ENCODE measurements around the gene APBA2. TPM values are rescaled to one million over a fixed set of nuclear protein-coding genes. Genes with fewer than 3 reads are reported as not detected.

APBA2 gene
- total RNA-seq, 4 donors from 2014 or later, result 7.7 to 14.4 (median 11.6) TPM

DNA sequence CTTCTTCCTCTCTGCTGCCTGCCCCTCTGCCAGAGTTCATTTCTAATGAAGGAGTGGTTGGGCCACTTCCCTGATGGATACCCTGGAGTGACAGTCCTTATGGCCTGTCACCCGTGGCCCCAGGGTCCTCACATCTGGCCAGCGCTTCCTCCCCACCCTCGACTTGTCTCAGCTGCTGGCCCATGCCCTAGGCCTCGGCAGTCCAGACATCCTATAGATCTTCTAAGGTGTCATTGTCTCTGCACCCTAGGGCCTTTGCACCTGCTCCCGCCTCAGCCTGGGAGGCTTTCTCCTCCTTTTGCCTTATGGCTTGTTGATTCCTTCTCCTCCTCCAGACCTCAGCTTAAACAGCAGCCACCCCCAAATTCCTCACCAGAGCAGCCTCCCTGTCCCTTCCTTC, 202.9 kb downstream of the APBA2 start:
- Histone ChIP-seq H3K27ac (no peak overlapping the region), H3K4me3 (replicated peaks in 1 of 3) (no peak overlapping the region), H3K4me1 (no peaks in the 10 kb centered on the region), H3K36me3 (no peaks in the 10 kb centered on the region), H3K27me3 (no peaks in the 10 kb centered on the region), H3K9me3 (no peaks in the 10 kb centered on the region)
- WGBS, 2 donors, result 93 to 94% methylated on average over 5 of the region's 5 CpGs
- intact Hi-C loops (cut with DNase I), result no loop called here
- DNase-seq, result no peak
- no peak for TF ChIP-seq POLR2A (IDR thresholded peaks at IDR 0.05)
- TF ChIP-seq, protein P1, sequence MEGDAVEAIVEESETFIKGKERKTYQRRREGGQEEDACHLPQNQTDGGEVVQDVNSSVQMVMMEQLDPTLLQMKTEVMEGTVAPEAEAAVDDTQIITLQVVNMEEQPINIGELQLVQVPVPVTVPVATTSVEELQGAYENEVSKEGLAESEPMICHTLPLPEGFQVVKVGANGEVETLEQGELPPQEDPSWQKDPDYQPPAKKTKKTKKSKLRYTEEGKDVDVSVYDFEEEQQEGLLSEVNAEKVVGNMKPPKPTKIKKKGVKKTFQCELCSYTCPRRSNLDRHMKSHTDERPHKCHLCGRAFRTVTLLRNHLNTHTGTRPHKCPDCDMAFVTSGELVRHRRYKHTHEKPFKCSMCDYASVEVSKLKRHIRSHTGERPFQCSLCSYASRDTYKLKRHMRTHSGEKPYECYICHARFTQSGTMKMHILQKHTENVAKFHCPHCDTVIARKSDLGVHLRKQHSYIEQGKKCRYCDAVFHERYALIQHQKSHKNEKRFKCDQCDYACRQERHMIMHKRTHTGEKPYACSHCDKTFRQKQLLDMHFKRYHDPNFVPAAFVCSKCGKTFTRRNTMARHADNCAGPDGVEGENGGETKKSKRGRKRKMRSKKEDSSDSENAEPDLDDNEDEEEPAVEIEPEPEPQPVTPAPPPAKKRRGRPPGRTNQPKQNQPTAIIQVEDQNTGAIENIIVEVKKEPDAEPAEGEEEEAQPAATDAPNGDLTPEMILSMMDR (IDR thresholded peaks at IDR 0.05), result no peak

DNA sequence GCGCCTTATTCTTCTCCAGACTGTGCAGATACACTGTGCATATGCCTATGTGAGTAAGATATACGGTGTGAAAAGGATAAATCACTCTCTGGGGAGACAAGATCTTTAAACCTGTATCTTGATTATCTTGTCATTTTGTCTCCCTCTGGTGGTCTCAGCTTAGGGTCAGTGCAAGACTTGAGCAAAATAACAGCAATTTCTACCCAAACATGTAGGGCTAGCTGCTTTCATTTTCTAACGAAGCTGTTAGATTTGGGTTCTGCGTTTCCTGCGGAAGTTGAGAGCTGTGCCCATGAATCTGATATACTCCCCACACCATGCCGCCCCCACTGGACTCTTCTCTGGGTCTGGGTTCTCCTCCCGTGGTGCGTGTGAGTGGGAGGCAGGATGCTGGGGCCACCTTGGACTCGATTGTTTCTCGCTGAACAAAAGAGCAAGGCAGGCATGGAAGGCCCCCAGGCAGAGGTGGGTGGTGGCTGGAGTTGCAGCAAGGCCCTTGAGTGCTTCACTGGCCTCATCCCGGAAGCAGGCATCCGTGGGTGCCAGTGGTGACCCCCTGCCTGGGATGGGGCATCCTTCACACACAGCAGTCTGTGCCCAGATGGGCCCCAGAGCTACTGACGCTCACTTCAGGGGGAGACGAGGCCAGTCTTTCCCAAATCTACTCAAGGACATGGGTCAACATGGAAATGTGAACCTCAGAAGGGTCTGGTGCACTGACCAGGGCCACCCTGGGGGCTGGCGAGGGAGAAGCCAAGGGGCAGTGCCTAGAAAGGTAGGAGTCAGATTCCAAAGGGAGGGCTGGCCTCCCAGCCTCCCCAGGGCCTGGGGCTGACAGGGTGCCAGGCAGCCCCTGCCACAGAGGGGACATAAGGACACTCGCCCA, 204.2 kb downstream of the APBA2 start:
- H3K4me3 ChIP-seq (replicated peaks in 1 of 3), result no peak overlapping the region
- no peak for DNase-seq
- no peaks in the 10 kb centered on the region for H3K4me1 ChIP-seq
- intact Hi-C loops (cut with DNase I), result no loop called here
- no peaks in the 10 kb centered on the region for H3K27me3 ChIP-seq
- H3K9me3 ChIP-seq, result no peaks in the 10 kb centered on the region
- H3K36me3 ChIP-seq, result no peaks in the 10 kb centered on the region
- H3K27ac ChIP-seq, result no peak overlapping the region
- TF ChIP-seq POLR2A (IDR thresholded peaks at IDR 0.05), result no peak
- TF ChIP-seq, protein P1 (IDR thresholded peaks at IDR 0.05), result no peak
- WGBS, 2 donors, result 92 to 93% methylated on average over 12 to 15 of the region's 16 CpGs

DNA sequence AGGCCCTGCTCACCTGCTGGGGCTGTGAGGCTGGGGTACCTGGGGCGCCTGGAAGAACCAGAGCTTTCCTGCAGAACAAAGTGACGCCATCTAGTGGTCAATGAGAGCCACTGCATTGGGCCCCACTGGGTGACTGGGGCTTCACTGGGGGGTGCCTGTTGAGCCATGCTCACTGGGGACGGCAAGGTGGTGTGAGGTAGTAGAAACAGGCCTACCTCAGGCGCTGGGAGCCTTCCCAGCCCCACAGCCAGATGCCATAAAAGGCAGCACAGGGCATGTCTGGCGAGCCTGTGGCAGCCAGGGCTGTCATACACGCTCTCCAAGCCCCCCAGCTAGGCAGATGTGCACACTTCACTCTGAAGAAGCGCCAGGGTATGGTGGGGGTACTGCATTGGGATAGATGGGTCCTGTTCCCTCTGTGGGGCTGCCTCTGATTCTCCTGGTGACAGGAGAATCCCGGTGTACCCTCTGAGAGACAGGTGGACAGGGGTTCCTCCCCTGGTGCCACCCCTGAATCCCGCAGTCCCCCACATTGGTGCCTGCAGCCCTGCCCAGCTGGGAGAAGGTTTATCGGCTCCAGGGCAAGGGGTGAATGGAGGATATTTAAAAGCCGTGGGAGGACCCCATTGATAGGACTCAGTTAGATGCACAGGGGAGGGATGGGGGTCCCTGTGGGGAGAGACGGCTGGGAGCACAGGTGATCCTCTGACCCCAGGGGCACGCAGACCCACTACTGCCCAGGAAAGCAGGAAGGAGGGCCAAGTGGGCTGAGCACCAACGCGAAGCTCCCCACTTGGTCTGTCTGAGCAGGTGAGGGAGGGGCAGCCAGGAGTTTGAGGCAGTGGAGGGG, 205.1 kb downstream of the APBA2 start:
- Histone ChIP-seq H3K27me3 (no peaks in the 10 kb centered on the region), H3K4me1 (no peaks in the 10 kb centered on the region), H3K9me3 (no peaks in the 10 kb centered on the region), H3K27ac (no peak overlapping the region), H3K4me3 (replicated peaks in 1 of 3) (no peak overlapping the region), H3K36me3 (no peaks in the 10 kb centered on the region)
- TF ChIP-seq, protein P1 (IDR thresholded peaks at IDR 0.05), result peak in 3 of 6 experiments; percentile 35 to 59 (median 47)
- TF ChIP-seq POLR2A (IDR thresholded peaks at IDR 0.05), result no peak
- DNase-seq, result peak in 1 of 2 donors; percentile 8
- intact Hi-C loops (cut with DNase I), result no loop called here
- WGBS, 2 donors, result 85 to 92% methylated on average over 11 to 15 of the region's 15 CpGs

DNA sequence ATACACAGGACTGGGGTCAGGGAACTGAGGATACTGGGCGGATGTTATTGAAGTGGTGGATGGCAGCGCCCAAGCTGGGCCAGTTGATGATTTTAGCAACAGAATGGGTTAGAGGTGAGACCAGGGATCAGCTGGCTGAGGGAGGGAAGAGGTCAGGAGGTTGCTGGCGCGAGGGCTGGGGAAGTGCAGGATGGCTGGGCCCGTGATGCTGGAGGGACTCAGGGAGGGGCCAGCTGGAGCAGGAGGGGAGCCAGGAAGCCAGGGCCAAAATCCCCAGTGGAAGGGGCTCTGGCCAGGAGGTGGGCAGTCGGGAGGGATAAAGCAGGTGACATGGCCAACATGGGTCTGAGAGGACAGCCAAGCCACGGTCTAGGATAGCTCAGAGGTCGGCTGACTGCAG, 205.9 kb downstream of the APBA2 start:
- 83 to 92% methylated on average over 8 of the region's 8 CpGs for WGBS, 2 donors
- Histone ChIP-seq H3K4me1 (no peaks in the 10 kb centered on the region), H3K27me3 (no peaks in the 10 kb centered on the region), H3K27ac (no peak overlapping the region), H3K4me3 (replicated peaks in 1 of 3) (no peak overlapping the region), H3K9me3 (no peaks in the 10 kb centered on the region), H3K36me3 (no peaks in the 10 kb centered on the region)
- TF ChIP-seq, protein P1 (IDR thresholded peaks at IDR 0.05), result no peak
- no peak for TF ChIP-seq POLR2A (IDR thresholded peaks at IDR 0.05)
- intact Hi-C loops (cut with DNase I), result no loop called here
- no peak for DNase-seq
